ENCODE results near the gene PRR30.

GRCh38 chr2:27128668-27129571 is 10.3 kb downstream of the PRR30 start:
- TF ChIP-seq CTCF (IDR thresholded peaks at IDR 0.05 in 4 of 5, conservative IDR thresholded peaks at IDR 0.05 in 1 of 5) (no peak), POLR2A (IDR thresholded peaks at IDR 0.05) (no peak)
